NCI-H2081 treated with DMSO at 0.1 percent for 48 hours (cell line): ENCODE results near the gene TFDP2.
"Not testable (repeated sequence)": the region's sequence is repeated elsewhere in the genome, so short reads cannot be mapped to it uniquely, and the experiment has no call there.

Experiments used
- DNase-seq: peaks from one replicate; lab custom pipeline; 2025; lab: John Stamatoyannopoulos, UW

The TFDP2 gene

DNA sequence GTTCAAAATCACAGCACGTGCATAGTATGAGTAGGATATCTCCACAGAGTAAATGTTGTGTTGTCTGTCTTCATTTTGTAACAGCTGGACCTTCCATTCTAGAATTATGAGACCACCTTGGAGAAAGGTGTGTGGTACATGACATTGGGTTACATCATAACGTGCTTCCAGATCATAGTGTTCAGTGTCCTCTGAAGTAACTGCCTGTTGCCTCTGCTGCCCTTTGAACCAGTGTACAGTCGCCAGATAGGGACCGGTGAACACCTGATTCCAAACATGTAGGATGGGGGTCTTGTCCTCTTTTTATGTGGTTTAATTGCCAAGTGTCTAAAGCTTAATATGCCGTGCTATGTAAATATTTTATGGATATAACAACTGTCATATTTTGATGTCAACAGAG lies 223.7 kb downstream of the TFDP2 start:
- DNase-seq: not testable (repeated sequence)

DNA sequence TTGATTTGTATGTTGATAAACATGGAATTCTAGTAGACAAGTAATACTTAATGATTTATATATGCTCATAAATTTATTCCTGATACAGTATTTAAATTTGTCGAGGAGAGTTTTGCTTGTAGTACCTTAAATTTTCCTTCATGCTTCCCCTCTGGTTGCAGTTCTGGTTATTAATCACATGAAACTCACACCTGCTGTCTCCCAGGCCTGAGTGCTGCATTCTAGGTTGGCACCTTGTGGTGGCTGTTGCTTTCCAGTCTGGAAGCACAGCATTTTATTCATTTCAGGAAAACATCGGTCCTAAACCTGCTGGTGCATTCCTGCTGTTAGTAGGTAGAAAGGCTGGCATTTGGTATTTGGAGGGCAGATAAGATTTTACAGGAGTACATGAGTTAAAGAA lies 228.0 kb downstream of the TFDP2 start:
- DNase-seq: no peak

DNA sequence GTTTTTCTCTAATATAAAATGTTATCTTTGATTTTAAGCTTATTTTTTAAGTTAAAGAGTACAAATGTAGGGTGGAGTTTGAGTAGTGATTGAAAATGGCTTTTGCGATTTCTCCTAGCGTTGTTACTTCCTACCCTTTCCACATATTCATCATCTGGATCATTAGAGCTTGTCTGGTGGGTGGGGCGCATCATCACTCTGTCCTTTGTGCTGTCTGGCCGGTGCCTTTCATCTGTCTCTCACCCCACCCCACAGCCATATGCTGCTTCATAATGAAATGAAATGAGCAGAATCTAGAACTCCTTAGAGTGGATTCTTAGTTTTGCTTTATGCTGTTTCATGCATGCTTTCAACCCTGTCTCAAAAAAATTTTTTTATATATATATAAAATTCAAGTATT lies 228.6 kb downstream of the TFDP2 start:
- DNase-seq: no peak

DNA sequence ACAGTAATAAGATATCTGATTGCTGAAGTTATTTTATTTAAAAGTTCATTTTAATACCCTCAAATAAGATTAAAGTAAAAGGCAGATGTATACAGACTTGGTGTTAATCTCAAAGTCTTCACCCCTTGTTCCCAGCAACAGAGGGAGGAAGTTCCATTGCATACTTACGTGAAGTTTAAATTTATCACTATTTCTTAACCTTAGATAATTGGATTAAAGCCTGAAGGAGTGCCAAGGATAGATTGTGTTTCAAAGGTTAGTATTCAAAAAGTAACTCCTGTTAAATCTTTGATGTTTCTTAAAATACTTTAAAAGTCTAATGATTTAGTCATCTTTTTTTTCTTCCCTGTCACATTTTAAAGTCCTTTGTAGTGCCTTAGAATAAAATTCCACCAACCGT lies 233.6 kb downstream of the TFDP2 start:
- no peak for DNase-seq

- DNase-seq: no peak
Observed at GRCh38 chr3:141915016-141915415, 234.3 kb downstream of the TFDP2 start.

GRCh38 chr3:141914311-141914710 lies 235.0 kb downstream of the TFDP2 start:
- no peak for DNase-seq

DNA sequence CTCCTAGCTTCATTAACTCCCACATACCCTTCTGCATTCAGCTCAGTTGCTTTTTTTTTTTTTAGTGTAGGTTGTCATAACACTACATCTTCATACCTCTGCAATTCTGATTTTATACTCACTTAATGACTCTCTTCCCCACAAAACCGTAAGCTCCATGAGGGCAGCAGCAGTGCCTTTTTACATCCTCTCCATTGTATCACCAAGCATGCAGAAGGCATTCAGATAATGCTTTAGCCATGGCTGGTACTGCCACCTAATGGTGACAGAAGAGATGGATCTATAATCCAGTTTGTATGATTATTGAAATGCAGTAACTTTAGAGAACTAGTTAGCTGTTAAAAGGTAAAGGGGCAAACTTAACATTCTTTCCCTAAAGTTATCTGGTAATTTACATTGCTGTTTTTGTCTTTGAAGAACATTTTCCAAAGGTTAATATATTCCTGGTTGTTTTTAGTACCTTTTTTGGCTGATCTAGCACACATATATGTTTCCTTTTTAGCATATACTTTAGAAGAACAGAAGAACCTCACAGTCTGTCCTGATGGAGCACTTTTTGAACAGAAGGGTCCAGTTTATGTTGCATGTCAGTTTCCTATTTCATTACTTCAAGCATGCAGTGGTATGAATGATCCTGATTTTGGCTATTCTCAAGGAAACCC lies 236.1 kb downstream of the TFDP2 start:
- DNase-seq: no peak

GRCh38 chr3:141909986-141910385 lies 239.4 kb downstream of the TFDP2 start:
- not testable (repeated sequence) for DNase-seq

- no peak for DNase-seq
Observed at GRCh38 chr3:141909408-141909807, 239.9 kb downstream of the TFDP2 start.

GRCh38 chr3:141905129-141905528 lies 244.2 kb downstream of the TFDP2 start:
- no peak for DNase-seq

- no peak for DNase-seq
Observed at GRCh38 chr3:141904203-141904602, 245.1 kb downstream of the TFDP2 start.

GRCh38 chr3:141901914-141902313 lies 247.4 kb downstream of the TFDP2 start:
- no peak for DNase-seq

GRCh38 chr3:141900343-141900742 lies 249.0 kb downstream of the TFDP2 start:
- no peak for DNase-seq

- DNase-seq: no peak
Observed at GRCh38 chr3:141898908-141899307, 250.4 kb downstream of the TFDP2 start.

- DNase-seq: no peak
Observed at GRCh38 chr3:141895731-141896130, 253.6 kb downstream of the TFDP2 start.

DNA sequence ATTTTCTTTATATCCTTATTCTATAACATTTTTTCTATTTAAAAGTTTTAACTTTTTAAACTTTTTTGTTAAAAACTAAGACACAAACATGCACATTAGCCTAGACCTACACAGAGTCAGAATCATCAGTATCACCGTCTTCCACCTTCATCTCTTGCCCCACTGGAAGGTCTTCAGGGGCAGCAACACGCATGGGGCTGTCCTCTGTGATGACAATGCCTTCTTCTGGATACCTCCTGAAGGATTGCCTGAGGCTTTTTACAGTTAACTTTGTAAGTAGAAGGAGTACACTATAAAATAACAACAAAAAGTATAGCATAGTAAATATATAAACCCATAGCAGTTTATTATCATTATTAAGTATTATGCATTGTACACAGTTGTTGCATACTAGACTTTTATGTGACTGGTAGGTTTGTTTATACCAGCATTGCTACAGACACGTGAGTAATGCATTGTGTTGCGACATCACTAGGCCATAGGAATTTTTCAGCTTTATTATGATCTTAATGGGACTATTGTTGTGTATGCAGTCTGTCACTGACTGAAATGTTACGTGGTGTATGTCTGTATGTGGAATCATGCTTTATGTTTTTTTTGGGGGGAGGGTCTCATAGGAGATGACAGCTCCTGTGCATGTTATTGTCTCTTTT lies 254.7 kb downstream of the TFDP2 start:
- DNase-seq: no peak
